HG02678 (cell line): ENCODE results near the gene NRG2.

Source experiments
- ATAC-seq: cut with Tn5 transposase; IDR thresholded peaks from one replicate; pipeline ENCODE4 v1.9.1; 2021; ENCODE audit warnings: mild to moderate bottlenecking, moderate library complexity; ENCODE audit not compliant: unreplicated experiment

The NRG2 gene

DNA sequence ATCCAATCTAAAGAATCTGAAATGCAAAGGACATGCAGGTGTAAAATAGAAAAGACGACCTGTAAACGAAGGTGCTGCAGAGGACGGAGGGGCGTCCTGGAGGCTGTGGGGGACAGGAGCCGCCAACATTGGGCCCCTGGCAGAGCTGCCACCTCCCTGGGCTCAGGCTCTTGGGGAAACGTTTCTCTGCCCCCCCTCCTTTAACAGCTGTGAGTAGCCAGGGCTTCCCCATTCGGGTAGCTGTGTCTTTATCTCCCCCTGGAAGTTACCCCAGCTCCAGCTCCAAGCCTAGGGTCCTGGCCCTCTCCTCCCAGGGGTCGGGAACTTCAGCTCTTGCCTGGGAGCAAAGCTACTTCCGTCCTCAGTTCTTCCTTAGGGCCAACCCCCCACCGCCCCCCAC, 196.0 kb downstream of the NRG2 start:
- ATAC-seq: no peak

DNA sequence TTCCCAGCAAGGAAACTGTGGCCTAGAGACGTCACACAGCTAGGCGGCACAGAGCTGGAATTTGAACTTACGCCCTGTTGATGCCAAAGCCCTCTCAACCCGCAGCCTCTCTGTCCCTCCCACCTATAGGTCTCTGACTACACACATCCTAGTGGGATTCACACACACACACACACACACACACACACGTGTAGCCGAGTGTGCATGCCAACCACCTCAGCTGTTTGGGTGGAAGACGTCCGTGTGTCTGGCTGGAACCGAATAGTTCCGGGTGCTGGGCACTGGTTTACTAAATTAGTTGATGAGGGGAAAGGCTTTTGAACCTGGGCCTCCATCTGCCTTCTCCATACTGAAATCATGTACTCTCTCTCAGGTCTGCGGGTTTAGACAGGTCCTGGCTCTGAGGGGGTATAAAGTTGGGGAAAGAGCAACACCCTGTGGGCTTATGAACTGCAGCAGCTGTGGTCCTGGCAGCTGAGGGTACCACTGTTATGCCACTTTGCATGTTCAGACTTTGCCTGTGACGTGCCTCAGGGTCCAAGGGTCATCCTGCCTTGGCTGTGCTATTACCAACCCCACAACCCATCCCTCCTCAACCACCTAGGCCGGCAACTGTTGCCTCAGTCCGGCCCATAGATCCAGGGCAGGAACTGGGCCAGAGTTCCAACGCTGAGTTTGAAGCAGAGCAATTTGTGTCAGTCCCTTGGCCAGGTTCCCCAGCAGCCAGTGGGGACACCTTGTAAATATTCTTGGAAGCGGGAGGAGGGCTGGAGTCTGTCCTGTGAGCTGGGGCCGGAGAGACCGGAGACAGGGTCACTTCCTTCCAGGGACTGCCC, 197.0 kb downstream of the NRG2 start:
- ATAC-seq: no peak

DNA sequence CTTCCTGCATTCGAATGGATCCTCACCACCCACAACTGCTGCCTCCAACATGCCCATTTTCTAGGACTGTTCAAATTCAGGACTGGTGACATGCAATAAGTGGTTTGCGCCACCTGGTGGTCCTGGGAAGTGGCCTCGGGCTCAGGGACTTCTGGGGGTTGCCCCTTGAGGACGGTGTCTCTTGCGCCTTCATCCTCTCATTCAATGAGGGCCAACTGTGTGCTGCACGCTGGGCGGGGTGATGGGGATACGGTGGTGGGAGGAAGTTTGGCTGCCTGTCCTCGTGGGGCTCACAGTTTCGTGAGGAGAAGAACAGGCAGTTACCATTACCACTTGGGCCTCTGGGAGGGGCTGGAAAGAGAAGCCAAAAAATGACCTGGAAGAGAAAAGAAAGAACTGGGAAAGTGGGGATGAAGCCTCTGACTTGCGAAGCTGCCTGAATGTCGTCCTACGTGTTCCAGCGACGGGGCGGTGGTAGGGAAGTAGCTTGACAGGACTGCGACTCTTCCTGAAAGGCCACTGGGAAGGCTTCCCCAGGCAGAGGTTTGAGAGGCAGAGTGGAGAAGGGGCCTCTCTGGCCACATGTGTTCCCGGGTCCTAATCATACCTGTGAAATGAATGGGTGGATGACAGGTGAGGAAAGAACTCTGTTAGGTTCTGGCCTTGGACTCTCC, 198.5 kb downstream of the NRG2 start:
- peak; percentile 41 for ATAC-seq

DNA sequence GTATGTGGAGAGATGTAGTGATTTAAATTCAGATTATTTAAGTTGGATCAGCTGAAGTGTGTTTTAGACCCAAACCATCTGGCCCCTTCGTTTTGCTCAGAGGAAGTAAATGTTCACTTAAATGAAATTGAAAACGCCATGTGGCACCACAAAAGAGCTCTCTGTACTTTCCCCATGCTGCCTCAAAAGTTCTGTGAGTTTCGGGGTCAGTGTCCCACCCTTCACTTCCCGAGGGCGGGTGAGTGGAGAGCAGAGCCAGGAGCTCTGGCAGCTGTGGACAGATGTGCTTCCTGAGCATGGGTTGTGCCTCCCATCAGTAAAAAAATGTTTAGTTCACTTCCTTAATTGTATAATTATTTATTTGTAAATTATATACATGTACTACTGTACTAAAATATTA, 199.1 kb downstream of the NRG2 start:
- no peak for ATAC-seq

GRCh38 chr5:139842321-139842720, 200.8 kb downstream of the NRG2 start:
- no peak for ATAC-seq

DNA sequence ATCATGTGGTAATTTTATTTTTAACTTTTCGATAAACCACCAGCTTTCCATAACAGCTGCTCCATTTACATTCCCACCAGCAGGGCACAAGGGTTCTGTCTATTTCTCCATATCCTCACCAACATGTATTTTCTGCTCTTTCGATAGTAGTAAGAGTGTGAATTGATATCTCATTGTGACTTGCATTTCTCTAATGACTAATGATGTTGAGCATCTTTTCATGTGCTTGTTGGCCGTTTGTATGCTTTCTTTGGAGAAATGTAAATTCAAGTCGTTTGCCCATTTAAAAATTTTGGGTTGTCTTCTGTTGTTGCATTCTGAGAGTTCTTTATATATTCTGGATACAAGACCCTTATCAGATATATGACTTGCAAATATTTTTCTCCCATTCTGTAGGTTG, 201.6 kb downstream of the NRG2 start:
- no peak for ATAC-seq

- ATAC-seq: no peak
Measured at GRCh38 chr5:139839918-139840317, 203.2 kb downstream of the NRG2 start.

GRCh38 chr5:139839232-139839815, 203.8 kb downstream of the NRG2 start:
- no peak for ATAC-seq

DNA sequence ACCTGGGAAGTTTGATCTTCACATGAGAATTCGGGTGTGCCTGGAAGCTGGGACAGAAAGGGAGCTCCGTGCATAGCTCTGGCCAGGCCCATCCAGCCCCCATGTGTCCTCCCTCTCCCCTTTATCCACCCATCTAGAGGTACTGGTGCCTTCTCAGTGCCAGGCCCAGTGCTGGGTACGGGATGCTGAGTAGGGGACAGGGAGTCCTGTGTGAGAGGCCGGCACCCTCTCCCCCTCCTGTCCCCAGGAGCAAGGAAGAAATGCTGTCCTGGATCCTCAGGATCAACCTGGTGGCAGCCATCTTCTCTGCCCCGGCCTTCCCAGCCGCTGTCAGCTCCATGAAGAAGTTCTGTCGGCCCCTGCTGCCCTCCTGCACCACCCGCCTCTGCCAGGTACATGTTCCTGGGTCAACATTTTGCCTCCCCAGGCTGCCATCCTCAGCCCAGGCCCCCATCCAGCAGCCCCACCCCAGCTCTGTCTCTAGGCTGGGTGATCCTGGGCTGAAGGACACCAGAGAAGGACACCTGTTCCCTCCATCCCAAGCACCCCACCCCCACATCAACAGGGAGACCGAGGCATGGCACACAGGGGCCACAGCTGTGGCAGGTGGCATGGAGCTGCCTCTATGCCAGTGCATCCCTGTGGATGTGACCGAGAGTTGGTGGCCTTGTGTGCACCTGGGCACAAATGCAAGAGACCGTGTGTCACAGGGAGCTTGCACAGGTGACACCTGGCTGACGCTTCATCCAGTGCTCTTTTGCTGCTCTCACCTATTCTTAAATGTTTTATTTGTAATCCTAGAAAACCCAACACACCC, 204.5 kb downstream of the NRG2 start:
- ATAC-seq: no peak

DNA sequence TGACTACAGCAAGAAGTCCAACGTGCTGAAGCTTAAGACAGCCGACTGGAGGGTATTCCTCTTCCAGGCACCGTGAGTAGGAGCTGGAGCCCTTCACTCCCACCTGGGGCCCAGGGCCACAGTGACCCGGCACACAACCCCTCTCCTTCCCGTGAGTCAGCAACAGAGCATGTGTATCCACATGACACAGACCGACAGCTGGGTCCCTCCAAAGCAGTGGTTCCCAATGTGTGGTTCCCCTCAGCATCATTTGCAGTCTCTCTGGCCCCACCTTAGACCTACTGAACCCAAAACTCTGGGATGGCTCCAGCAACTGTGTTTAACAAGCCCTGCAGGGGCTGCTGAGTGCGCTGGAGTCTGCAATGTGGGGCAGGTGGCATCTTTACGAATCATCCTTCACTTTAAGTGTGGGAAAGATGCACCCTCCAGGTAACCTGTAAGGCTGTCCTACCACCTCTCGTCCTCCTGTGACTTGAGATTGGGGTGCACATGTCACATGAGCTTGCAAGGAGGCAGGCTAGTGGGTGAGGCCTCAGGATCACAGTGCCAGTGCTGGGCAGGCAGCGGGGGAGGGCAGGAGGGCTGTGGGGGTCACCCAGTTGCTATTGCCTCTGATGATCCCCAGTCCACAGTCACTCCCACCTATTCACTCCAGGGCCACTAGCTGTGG, 205.3 kb downstream of the NRG2 start:
- ATAC-seq: no peak

DNA sequence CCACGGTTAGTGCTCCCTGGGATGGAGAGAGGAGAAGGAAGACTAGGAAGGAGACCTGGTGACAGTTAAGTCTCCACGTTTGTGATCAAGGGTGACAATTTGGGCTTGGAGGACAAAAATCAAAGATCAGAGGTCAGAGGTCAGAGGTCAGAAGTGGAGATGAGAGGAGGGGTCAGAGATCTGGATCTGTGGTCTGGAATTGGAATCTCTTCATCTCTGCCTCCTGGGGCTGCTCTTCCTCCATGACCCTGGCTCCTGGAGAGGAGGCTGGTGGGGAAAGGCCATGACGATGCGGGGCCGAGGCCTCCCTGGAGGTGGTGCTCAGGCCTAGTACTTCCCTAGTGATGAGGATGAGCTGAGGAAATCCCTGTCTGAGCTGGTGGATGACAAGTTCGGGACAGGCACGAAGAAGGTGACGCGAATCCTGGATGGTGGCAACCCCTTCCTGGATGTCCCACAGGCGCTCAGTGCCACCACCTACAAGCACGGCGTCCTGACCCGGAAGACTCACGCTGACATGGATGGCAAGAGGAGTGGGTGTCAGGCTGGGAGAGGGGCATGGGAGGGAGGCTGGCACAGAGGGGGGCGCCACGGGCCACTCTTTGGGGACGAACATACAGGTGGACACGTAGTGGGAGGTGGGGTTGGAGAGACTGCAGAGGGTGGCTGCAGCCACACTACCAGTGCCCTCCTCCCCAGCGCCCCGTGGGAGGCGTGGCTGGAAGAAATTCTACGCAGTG, 206.5 kb downstream of the NRG2 start:
- no peak for ATAC-seq

DNA sequence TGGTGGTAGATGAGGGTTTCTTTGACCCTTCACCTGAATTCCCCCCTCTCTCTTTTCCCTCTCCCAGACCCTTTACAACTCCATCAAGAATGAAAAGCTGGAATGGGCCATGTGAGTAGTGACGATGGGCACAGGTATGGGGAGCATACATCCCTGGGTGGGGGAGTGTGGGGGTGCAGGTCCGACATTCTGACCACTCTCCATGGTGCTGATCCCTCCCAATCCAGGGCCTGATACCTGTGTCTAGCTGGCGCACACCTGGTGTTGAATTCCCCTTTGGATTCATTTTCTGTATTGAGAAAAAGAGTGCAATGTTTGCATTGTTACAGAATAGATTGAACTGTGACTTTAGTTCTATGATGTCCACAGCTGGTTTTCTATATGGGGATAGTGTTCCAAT, 207.4 kb downstream of the NRG2 start:
- ATAC-seq: no peak

- no peak for ATAC-seq
Measured at GRCh38 chr5:139833525-139833924, 209.6 kb downstream of the NRG2 start.

DNA sequence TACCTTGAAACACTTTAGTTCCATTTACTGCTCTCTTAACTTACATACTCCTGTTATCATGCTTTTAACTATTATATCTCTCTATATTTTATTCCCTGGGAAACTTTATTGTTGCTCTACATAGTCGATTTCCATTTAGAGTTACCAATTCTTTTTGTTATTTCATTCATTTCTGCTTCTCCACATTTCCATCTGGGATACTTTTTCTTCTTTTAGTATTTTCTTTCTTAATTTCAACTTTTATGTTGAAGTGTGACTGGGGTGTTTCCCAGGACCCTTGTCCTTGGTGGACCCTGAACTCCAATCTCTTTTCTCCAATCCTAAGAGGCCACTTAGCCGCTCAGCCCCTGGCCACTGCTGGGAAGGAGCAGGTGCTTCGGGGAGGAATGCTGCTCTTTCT, 211.5 kb downstream of the NRG2 start:
- ATAC-seq: no peak

DNA sequence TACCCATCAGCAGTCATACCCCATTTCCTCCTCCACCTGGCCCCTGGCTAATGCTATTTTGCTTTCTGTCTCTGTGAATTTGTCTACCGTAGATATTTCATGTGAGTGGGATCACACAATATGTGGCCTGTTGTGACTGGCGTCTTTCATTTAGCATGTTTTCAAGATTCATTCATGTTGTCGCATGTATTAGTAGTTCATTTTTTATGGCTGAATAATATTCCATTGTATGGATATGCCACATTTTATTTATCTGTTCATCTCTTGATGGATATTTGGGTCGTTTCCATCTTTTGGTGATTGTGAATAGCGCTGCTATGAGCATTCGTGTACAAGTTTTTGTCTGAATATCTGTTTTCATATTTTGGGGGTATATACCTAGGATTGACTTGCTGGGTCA, 213.6 kb downstream of the NRG2 start:
- no peak for ATAC-seq

- no peak for ATAC-seq
Measured at GRCh38 chr5:139828207-139828895, 214.7 kb downstream of the NRG2 start.

- ATAC-seq: no peak
Measured at GRCh38 chr5:139825690-139826089, 217.4 kb downstream of the NRG2 start.

DNA sequence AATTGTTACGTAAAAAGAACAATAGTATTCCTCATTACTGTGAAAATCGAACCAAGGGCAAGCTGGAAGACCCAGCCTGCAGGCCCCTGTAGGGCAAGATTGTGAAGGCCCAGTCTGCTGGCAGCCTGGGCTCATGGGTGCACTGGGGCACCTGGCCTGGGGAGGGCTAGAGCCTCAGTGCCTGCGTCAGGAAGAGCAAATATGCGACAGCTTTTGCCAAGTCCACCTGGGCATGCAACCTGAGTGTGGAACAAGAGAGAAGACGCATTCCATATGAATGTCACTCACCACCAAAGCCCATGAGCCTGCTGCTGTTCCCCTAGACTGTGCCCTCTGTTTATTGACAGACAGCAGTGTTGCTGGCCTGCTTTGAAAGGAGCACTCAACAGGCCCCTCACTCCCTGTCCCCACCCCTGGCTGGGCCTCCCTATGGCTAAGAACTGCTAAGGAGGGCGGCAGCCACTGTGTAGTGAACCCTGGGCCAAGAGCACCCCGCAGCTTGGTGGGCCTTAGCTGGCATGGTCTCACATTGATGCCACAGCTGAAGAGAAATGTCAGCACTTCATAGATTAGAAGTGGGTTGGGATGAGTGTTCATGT, 219.2 kb downstream of the NRG2 start:
- ATAC-seq: no peak
